H9 (cell line): ENCODE data around the gene DMXL2. TPM values are rescaled to one million over a fixed set of nuclear protein-coding genes. Genes with fewer than 3 reads are reported as not detected.

Experiments used
- DNase-seq: peaks from one replicate; pipeline ENCODE4 v3.0.0-alpha.2; 2017
- H2AFZ ChIP-seq: one replicate; pipeline ENCODE4 v1.6.1; 2013; ENCODE audit warnings: mild to moderate bottlenecking, low read length, control low read depth, moderate library complexity
- H2AK5ac ChIP-seq: 2 replicates; pipeline ENCODE4 v1.6.1; 2013; ENCODE audit warnings: low read length, control low read depth, mixed read lengths; ENCODE audit not compliant: insufficient read length
- H2BK120ac ChIP-seq: one replicate; pipeline ENCODE4 v1.6.1; 2013; ENCODE audit warnings: low read depth, mild to moderate bottlenecking, low read length, control low read depth, inconsistent platforms; ENCODE audit not compliant: poor library complexity, severe bottlenecking
- H2BK12ac ChIP-seq: 2 replicates; pipeline ENCODE4 v1.6.1; 2013; ENCODE audit warnings: low read length, control low read depth, mixed read lengths, low read depth; ENCODE audit not compliant: insufficient read length
- H2BK15ac ChIP-seq: 2 replicates; pipeline ENCODE4 v1.6.1; 2013; ENCODE audit warnings: low read depth, low read length, control low read depth
- H2BK20ac ChIP-seq: one replicate; pipeline ENCODE4 v1.6.1; 2013; ENCODE audit warnings: low read depth, mild to moderate bottlenecking, low read length, control low read depth, inconsistent platforms; ENCODE audit not compliant: poor library complexity, severe bottlenecking
- H2BK5ac ChIP-seq: 2 replicates; pipeline ENCODE4 v1.6.1; 2013; ENCODE audit warnings: low read length, control low read depth, mixed read lengths; ENCODE audit not compliant: insufficient read length
- H3K14ac ChIP-seq: 2 replicates; pipeline ENCODE4 v1.6.1; 2013; ENCODE audit warnings: low read length, control low read depth; ENCODE audit not compliant: insufficient read depth
- H3K18ac ChIP-seq: 2 replicates; pipeline ENCODE4 v1.6.1; 2013; ENCODE audit warnings: low read depth, mild to moderate bottlenecking, mixed read lengths, low read length, control low read depth; ENCODE audit not compliant: insufficient read length
- H3K23ac ChIP-seq: 2 replicates; pipeline ENCODE4 v1.6.1; 2013; ENCODE audit warnings: low read length, control low read depth, mixed read lengths, low read depth; ENCODE audit not compliant: insufficient read length
- H3K23me2 ChIP-seq: 2 replicates; pipeline ENCODE4 v1.6.1; 2013; ENCODE audit warnings: low read depth, mild to moderate bottlenecking, mixed read lengths, low read length, control low read depth; ENCODE audit not compliant: insufficient read length, poor library complexity, severe bottlenecking
- H3K27ac ChIP-seq: 2 replicates; pipeline ENCODE4 v1.5.1; 2013; ENCODE audit warnings: low read length, control low read depth, mixed read lengths, low read depth; ENCODE audit not compliant: insufficient read length
- H3K27me3 ChIP-seq: 2 replicates; pipeline ENCODE4 v1.6.1; 2013; ENCODE audit warnings: low read length, control low read depth, inconsistent platforms; ENCODE audit not compliant: insufficient read depth
- H3K4ac ChIP-seq: 2 replicates; pipeline ENCODE4 v1.6.1; 2013; ENCODE audit warnings: low read depth, mild to moderate bottlenecking, control low read depth, inconsistent platforms, low read length, moderate library complexity
- H3K4me1 ChIP-seq: 2 replicates; pipeline ENCODE4 v1.6.1; 2013; ENCODE audit warnings: low read length, control low read depth, inconsistent platforms; ENCODE audit not compliant: insufficient read depth
- H3K4me2 ChIP-seq: 2 replicates; pipeline ENCODE4 v1.6.1; 2013; ENCODE audit warnings: low read length, control low read depth, mixed read lengths; ENCODE audit not compliant: insufficient read length, insufficient read depth
- H3K56ac ChIP-seq: 2 replicates; pipeline ENCODE4 v1.6.1; 2013; ENCODE audit warnings: low read depth, mild to moderate bottlenecking, mixed read lengths, low read length, control low read depth; ENCODE audit not compliant: insufficient read length
- H3K79me1 ChIP-seq: 2 replicates; pipeline ENCODE4 v1.6.1; 2013; ENCODE audit warnings: low read depth, mild to moderate bottlenecking, moderate library complexity, low read length, control low read depth, inconsistent platforms; ENCODE audit not compliant: insufficient read depth, poor library complexity, severe bottlenecking
- H3K79me2 ChIP-seq: 2 replicates; pipeline ENCODE4 v1.6.1; 2013; ENCODE audit warnings: low read length, control low read depth, inconsistent platforms; ENCODE audit not compliant: insufficient read depth
- H3K9ac ChIP-seq: 2 replicates; pipeline ENCODE4 v1.6.1; 2013; ENCODE audit warnings: low read length, control low read depth, mixed read lengths; ENCODE audit not compliant: insufficient read length; ENCODE audit errors: extremely low read depth
- H3K9me3 ChIP-seq: one replicate; pipeline ENCODE4 v1.6.1; 2013; ENCODE audit warnings: low read depth, low read length, inconsistent platforms; ENCODE audit not compliant: control insufficient read depth
- H3T11ph ChIP-seq: one replicate; pipeline ENCODE4 v1.6.1; 2013; ENCODE audit warnings: mild to moderate bottlenecking, low read length, control low read depth, inconsistent platforms
- H4K20me1 ChIP-seq: one replicate; pipeline ENCODE4 v1.6.1; 2013; ENCODE audit not compliant: control insufficient read depth, insufficient read length, insufficient read depth
- H4K5ac ChIP-seq: 2 replicates; pipeline ENCODE4 v1.6.1; 2013; ENCODE audit warnings: low read depth, mild to moderate bottlenecking, mixed read lengths, low read length, control low read depth; ENCODE audit not compliant: insufficient read length
- H4K8ac ChIP-seq: replicated peaks from 2 replicates; pipeline ENCODE4 v1.6.1; 2013; ENCODE audit warnings: low read length, control low read depth, mixed read lengths, low read depth; ENCODE audit not compliant: insufficient read length
- H4K91ac ChIP-seq: 2 replicates; pipeline ENCODE4 v1.6.1; 2013; ENCODE audit warnings: low read depth, mild to moderate bottlenecking, moderate library complexity, mixed read lengths, low read length, control low read depth; ENCODE audit not compliant: insufficient read length
- H3K27ac Mint-ChIP-seq, 3 experiments: 2 replicates in 2 of 3; 3 replicates in 1 of 3; pipeline ENCODE4 v1.8.0; 2020 to 2021; ENCODE audit warnings: mixed read lengths in 3 of 3, mild to moderate bottlenecking in 1 of 3, moderate library complexity in 1 of 3
- H3K27me3 Mint-ChIP-seq: 2 replicates; pipeline ENCODE4 v1.8.0; 2021; ENCODE audit warnings: low read depth, mild to moderate bottlenecking, moderate library complexity, mixed read lengths
- H3K36me3 Mint-ChIP-seq, 3 experiments: 2 replicates in 2 of 3; 3 replicates in 1 of 3; pipeline ENCODE4 v1.8.0; 2020 to 2021; ENCODE audit warnings: low read depth in 3 of 3, mixed read lengths in 3 of 3; ENCODE audit not compliant: insufficient read depth in 1 of 3
- H3K4me1 Mint-ChIP-seq, 2 experiments: 2 replicates each; pipeline ENCODE4 v1.8.0; 2020; ENCODE audit warnings: mixed read lengths in 2 of 2
- H3K4me3 Mint-ChIP-seq, 2 experiments: 2 replicates in 1 of 2; 3 replicates in 1 of 2; pipeline ENCODE4 v1.8.0; 2020 to 2021; ENCODE audit warnings: mild to moderate bottlenecking in 2 of 2, mixed read lengths in 2 of 2, moderate library complexity in 1 of 2
- H3K9me3 Mint-ChIP-seq, 2 experiments: 2 replicates in 1 of 2; 3 replicates in 1 of 2; pipeline ENCODE4 v1.8.0; 2020; ENCODE audit warnings: mild to moderate bottlenecking in 2 of 2, mixed read lengths in 2 of 2, moderate library complexity in 1 of 2
- CTCF ChIP-seq: fragments of 200-600 bp; sonication (generic); conservative IDR thresholded peaks from 3 replicates; pipeline ENCODE4 v1.8.0; 2021; ENCODE audit warnings: antibody characterized with exemption, mild to moderate bottlenecking
- WGBS: extraction: QIAGEN DNeasy Blood & Tissue Kit; methylation state at CpG from one replicate; pipeline ENCODE4 v1.1.7; 2013; ENCODE audit warnings: missing lambda C conversion rate, low lambda C conversion rate, mixed read lengths; ENCODE audit not compliant: insufficient read length; ENCODE audit errors: extremely low coverage; 5-methylcytosine and 5-hydroxymethylcytosine counted together
- total RNA-seq: library from RNA; stranded (reverse); gene quantifications from 2 replicates; pipeline ENCODE4 v1.2.1, GENCODE V29; 2021

DMXL2 gene
- total RNA-seq, 1 experiment from 2014 or later: 13.9 TPM

DNA sequence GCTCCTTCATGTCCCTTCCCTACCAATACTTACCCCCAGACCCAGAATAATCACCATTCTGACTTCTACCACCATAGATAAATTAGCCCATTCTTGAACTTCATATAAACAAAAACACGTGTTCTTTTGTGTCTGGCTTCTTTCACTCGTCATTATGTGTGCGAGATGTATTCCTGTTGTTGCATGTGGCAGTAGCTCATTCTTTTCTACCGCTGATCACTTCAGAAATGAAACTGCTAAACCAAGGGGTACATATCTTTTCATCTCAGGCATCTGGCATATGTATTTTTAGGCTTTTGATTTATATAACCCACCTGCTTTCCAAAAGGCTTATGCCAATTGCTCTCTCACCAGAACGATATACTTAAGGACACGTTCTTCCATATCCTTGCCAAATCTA, 44.9 kb upstream of the DMXL2 start:
- no peak overlapping the region for H2BK20ac ChIP-seq
- no peaks in the 10 kb centered on the region for H3K79me1 ChIP-seq
- no peaks in the 10 kb centered on the region for H3K27me3 ChIP-seq
- H3K4me1 ChIP-seq: no peaks in the 10 kb centered on the region; the same call in 1 of the 2 replicates
- Mint-ChIP-seq H3K27ac (no peak overlapping the region), H3K9me3 (no peaks in the 10 kb centered on the region), H3K4me3 (no peak overlapping the region), H3K27me3 (no peaks in the 10 kb centered on the region; the same call in 1 of the 2 replicates), H3K4me1 (peaks cover 8 to 9% of the 10 kb centered on the region in 2 experiments), H3K36me3 (no peaks in the 10 kb centered on the region)
- no peak overlapping the region for H2AK5ac ChIP-seq
- H3K27ac ChIP-seq: no peak overlapping the region
- DNase-seq: no peak
- H2BK12ac ChIP-seq: no peak overlapping the region
- no peak overlapping the region for H2BK15ac ChIP-seq
- H3K4ac ChIP-seq: no peak overlapping the region
- H3K4me2 ChIP-seq: no peak overlapping the region
- no peak overlapping the region for H4K8ac ChIP-seq
- WGBS: no CpG with 5 or more reads among the region's 6 CpGs
- H2AFZ ChIP-seq: no peak overlapping the region
- H3K14ac ChIP-seq: no peak overlapping the region
- no peaks in the 10 kb centered on the region for H3K79me2 ChIP-seq
- H4K5ac ChIP-seq: no peak overlapping the region
- no peaks in the 10 kb centered on the region for H3K9me3 ChIP-seq
- no peak overlapping the region for H4K91ac ChIP-seq
- H4K20me1 ChIP-seq: no peaks in the 10 kb centered on the region
- no peak overlapping the region for H2BK120ac ChIP-seq
- no peak overlapping the region for H3K23ac ChIP-seq
- TF ChIP-seq CTCF: no peak
- no peaks in the 10 kb centered on the region for H3K23me2 ChIP-seq
- no peak overlapping the region for H3K18ac ChIP-seq
- no peak overlapping the region for H3K9ac ChIP-seq
- no peak overlapping the region for H2BK5ac ChIP-seq
- H3T11ph ChIP-seq: no peak overlapping the region
- H3K56ac ChIP-seq: no peak overlapping the region
